Activated CD8-positive, alpha-beta memory T cell treated with anti-CD3 and anti-CD28 coated beads, Interleukin-2, amount 10 ng/mL, durations not matched to agents 7 days and 5 days (primary cell): ENCODE measurements around the gene TCF4. TPM values are rescaled to one million over a fixed set of nuclear protein-coding genes. Genes with fewer than 3 reads are reported as not detected.

Experiments used
- ATAC-seq: fragments of 150-1000 bp; cut with Tn5 transposase; one replicate; pipeline ENCODE4 v1.10.0; 2021; ENCODE audit warnings: moderate library complexity
- CTCF ChIA-PET: fragments of 350-600 bp; sonication (Branson Sonifier 250); formaldehyde crosslinking; loops from one replicate; lab custom pipeline; 2021; ENCODE audit warnings: antibody characterized with exemption; lab: Charles Lee
- DNase-seq: peaks from one replicate; pipeline ENCODE4 v3.0.0-alpha.2; 2020
- H3K27ac Mint-ChIP-seq: one replicate; pipeline ENCODE4 v1.8.0; 2021; ENCODE audit warnings: mild to moderate bottlenecking, mixed read lengths
- H3K27me3 Mint-ChIP-seq: one replicate; pipeline ENCODE4 v1.8.0; 2021; ENCODE audit warnings: mixed read lengths
- H3K36me3 Mint-ChIP-seq: one replicate; pipeline ENCODE4 v1.8.0; 2021; ENCODE audit warnings: mild to moderate bottlenecking, mixed read lengths
- H3K4me1 Mint-ChIP-seq: one replicate; pipeline ENCODE4 v1.8.0; 2021; ENCODE audit warnings: mixed read lengths
- H3K4me3 Mint-ChIP-seq: one replicate; pipeline ENCODE4 v1.8.0; 2021; ENCODE audit warnings: mild to moderate bottlenecking, moderate library complexity, mixed read lengths
- H3K9me3 Mint-ChIP-seq: one replicate; pipeline ENCODE4 v1.8.0; 2022; ENCODE audit warnings: low read depth, mixed read lengths
- total RNA-seq, 2 experiments: library from RNA; stranded (reverse); gene quantifications; one replicate each; pipeline ENCODE4 v1.2.3, GENCODE V29; 2021

TCF4 gene
- total RNA-seq, 2 experiments from 2014 or later: 1.2 to 2.0 TPM

GRCh38 chr18:55435592-55435991, 152.4 kb downstream of the TCF4 start:
- CTCF ChIA-PET: no interaction called here

DNA sequence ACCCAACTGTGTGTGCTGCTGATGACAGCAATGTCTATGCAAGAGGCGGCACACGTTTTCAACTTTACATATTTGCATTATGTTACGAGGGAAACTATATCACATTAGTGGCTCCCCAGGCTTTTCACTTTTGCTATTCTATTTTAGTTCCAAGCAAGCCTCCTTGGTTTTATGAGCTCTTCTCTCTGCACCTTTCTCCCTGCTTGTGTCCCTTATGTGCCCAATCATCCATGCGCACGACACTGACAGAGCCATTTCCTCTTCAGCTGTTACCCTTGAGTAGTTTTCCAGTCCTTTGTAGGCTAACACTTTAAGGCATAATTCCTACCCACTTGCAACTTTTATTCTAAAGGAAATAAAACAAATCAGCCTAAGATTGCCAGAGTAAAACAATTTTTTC, 154.3 kb downstream of the TCF4 start:
- CTCF ChIA-PET: no interaction called here
- Mint-ChIP-seq H3K27ac (no peak overlapping the region), H3K4me3 (no peak overlapping the region), H3K36me3 (no peaks in the 10 kb centered on the region), H3K27me3 (no peaks in the 10 kb centered on the region), H3K9me3 (no peaks in the 10 kb centered on the region), H3K4me1 (no peaks in the 10 kb centered on the region)
- no peak for DNase-seq
- ATAC-seq: no peak

More at GRCh38 chr18:55435592-55435991, 152.4 kb downstream of the TCF4 start:
- H3K4me3 Mint-ChIP-seq: no peak overlapping the region
- no peak overlapping the region for H3K27ac Mint-ChIP-seq
- H3K36me3 Mint-ChIP-seq: no peaks in the 10 kb centered on the region
- ATAC-seq (no peak), DNase-seq (no peak)
- H3K27me3 Mint-ChIP-seq: no peaks in the 10 kb centered on the region
- H3K9me3 Mint-ChIP-seq: no peaks in the 10 kb centered on the region
- no peaks in the 10 kb centered on the region for H3K4me1 Mint-ChIP-seq

DNA sequence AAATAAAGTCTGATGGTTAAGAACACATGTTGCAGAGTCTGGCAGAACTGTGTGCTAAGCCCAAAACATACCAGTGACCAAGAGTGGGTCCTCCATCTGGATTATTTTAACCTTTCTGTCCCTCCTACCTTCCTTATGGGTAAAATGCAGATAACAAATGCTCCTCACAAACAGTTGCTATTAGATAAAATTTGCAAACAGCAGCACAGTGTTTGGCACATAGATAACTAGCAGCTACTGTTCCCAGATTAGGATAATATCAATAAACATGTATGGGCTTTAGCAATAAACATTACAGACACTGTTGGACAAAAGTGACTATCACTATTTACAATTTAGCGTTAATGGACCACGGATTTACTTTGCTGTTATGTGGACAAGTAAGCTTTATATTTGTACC, 154.9 kb downstream of the TCF4 start:
- Mint-ChIP-seq H3K4me1 (no peaks in the 10 kb centered on the region), H3K36me3 (no peaks in the 10 kb centered on the region), H3K27ac (no peak overlapping the region), H3K4me3 (no peak overlapping the region), H3K9me3 (no peaks in the 10 kb centered on the region), H3K27me3 (no peaks in the 10 kb centered on the region)
- ATAC-seq: no peak
- CTCF ChIA-PET: no interaction called here
- DNase-seq: no peak

DNA sequence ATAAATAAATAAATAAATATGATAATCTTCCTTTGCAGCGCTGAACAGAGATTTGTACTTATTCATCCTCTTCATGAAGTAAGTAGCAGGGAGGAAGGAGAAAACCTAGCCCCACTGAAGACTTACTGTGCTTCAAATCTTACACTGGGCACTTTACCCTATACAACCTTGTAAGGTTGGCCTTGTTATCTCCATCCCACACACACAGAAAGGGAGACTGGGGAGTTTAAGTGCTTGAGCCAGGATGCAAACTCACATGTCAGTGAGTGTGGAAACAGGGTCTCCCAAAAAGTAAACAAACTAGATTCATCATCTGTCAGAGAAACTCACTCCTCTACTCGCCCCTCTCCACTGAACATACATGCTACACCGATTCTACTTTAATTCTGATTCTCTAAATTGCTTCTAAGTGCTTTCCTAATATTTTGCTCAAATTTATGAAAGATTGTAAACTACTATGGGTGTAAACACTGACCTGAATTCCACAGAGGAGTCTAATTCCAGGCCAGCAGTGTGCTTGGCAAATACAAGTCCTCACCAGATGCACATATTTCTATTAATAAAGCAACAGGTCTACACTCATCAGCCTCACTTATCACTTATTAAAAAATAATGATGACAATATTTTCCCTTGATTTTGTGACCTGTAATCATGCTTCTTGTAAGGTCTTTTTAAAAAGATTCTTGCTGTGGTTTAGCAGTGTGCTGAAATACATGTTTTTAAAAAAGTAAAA, 155.5 kb downstream of the TCF4 start:
- Mint-ChIP-seq H3K36me3 (no peaks in the 10 kb centered on the region), H3K4me1 (no peaks in the 10 kb centered on the region), H3K4me3 (no peak overlapping the region), H3K27ac (no peak overlapping the region), H3K27me3 (no peaks in the 10 kb centered on the region), H3K9me3 (no peaks in the 10 kb centered on the region)
- ATAC-seq: no peak
- no peak for DNase-seq
- CTCF ChIA-PET: no interaction called here

- Mint-ChIP-seq H3K4me3 (no peak overlapping the region), H3K27me3 (no peaks in the 10 kb centered on the region), H3K27ac (no peak overlapping the region), H3K9me3 (no peaks in the 10 kb centered on the region), H3K36me3 (no peaks in the 10 kb centered on the region), H3K4me1 (no peaks in the 10 kb centered on the region)
- no peak for ATAC-seq
- CTCF ChIA-PET: no interaction called here
- DNase-seq: no peak
Measured at GRCh38 chr18:55430026-55430425, 158.0 kb downstream of the TCF4 start.

DNA sequence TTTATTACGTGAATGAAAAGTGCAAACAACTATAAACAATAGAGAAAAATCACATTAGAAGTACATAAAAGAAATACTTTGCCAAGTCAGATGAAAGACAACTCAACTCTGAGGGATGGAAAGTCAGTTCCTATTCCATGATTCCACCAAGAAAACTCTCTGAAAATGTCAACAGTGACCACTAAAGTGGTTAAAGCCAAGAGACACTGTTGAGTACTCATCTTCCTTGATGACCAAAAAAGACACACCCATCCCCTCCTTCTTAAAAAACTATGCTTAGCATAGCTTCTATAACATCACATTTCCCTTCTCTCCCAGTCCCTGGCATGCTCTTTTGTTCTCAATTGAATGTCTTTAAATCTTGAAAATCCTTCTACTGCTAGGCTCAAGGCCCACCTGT, 160.0 kb downstream of the TCF4 start:
- H3K9me3 Mint-ChIP-seq: no peaks in the 10 kb centered on the region
- CTCF ChIA-PET: interaction anchor here (0.9 kb wide), 1 partner anchor 13 kb away, joined by 3 read pairs; no protein-coding TSS in a partner anchor
- H3K4me1 Mint-ChIP-seq: no peaks in the 10 kb centered on the region
- H3K36me3 Mint-ChIP-seq: no peaks in the 10 kb centered on the region
- no peaks in the 10 kb centered on the region for H3K27me3 Mint-ChIP-seq
- H3K4me3 Mint-ChIP-seq: no peak overlapping the region
- no peak overlapping the region for H3K27ac Mint-ChIP-seq
- no peak for DNase-seq
- no peak for ATAC-seq

- DNase-seq (no peak), ATAC-seq (no peak)
- peaks cover 2% of the 10 kb centered on the region for H3K27me3 Mint-ChIP-seq
- no peak overlapping the region for H3K4me3 Mint-ChIP-seq
- no peaks in the 10 kb centered on the region for H3K4me1 Mint-ChIP-seq
- no peaks in the 10 kb centered on the region for H3K36me3 Mint-ChIP-seq
- H3K9me3 Mint-ChIP-seq: no peaks in the 10 kb centered on the region
- CTCF ChIA-PET: no interaction called here
- H3K27ac Mint-ChIP-seq: no peak overlapping the region
Measured at GRCh38 chr18:55425698-55426097, 162.3 kb downstream of the TCF4 start.

GRCh38 chr18:55422456-55423180, 165.4 kb downstream of the TCF4 start:
- ATAC-seq (no peak), DNase-seq (no peak)
- Mint-ChIP-seq H3K9me3 (no peaks in the 10 kb centered on the region), H3K27ac (no peak overlapping the region), H3K36me3 (no peaks in the 10 kb centered on the region), H3K27me3 (peaks cover 2% of the 10 kb centered on the region), H3K4me3 (no peak overlapping the region), H3K4me1 (no peaks in the 10 kb centered on the region)
- CTCF ChIA-PET: no interaction called here

DNA sequence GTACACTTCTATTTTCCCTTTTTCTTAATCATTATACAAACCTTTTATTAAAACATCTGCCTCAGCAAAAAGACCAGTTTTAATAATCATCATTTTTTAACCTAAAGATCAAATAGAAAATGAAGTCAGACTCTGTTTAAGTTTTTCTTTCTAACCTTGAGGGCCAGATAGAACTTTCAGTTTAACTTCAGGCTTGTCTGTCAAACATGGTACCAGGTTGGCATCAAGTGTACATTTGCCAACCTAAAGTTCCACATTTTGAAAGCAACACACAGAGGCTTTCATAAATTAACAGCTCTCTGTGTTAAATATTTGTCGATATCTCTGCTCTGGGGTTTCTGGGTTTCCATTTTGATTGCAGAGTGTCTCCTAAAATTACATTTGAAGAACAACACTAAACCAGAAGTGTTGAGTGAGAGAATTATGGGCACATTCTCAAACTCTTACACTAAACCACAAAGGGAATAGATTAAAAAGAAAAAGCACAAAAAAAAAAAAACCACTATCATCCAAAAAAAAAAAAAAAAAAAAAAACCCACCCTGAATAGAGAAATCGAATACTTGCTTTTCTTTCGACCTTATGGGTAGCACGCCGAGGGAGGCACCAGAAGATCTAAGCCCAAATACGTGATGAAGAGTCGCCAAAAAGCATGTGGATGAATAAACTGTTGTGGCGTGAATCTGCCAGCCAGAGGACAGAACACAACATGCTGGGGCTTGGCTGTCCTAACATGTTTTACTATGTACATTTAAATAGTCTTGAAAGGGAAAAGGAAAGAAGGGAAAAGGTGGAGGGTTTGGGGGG, 166.2 kb downstream of the TCF4 start:
- Mint-ChIP-seq H3K27ac (no peak overlapping the region), H3K27me3 (peaks cover 2% of the 10 kb centered on the region), H3K9me3 (no peaks in the 10 kb centered on the region), H3K4me1 (no peaks in the 10 kb centered on the region), H3K4me3 (no peak overlapping the region), H3K36me3 (no peaks in the 10 kb centered on the region)
- CTCF ChIA-PET: no interaction called here
- DNase-seq: no peak
- ATAC-seq: no peak

- CTCF ChIA-PET: no interaction called here
- DNase-seq (no peak), ATAC-seq (no peak)
- Mint-ChIP-seq H3K4me3 (no peak overlapping the region), H3K27ac (no peak overlapping the region), H3K36me3 (no peaks in the 10 kb centered on the region), H3K27me3 (peaks cover 2% of the 10 kb centered on the region), H3K9me3 (no peaks in the 10 kb centered on the region), H3K4me1 (no peaks in the 10 kb centered on the region)
Measured at GRCh38 chr18:55421308-55421614, 166.7 kb downstream of the TCF4 start.

DNA sequence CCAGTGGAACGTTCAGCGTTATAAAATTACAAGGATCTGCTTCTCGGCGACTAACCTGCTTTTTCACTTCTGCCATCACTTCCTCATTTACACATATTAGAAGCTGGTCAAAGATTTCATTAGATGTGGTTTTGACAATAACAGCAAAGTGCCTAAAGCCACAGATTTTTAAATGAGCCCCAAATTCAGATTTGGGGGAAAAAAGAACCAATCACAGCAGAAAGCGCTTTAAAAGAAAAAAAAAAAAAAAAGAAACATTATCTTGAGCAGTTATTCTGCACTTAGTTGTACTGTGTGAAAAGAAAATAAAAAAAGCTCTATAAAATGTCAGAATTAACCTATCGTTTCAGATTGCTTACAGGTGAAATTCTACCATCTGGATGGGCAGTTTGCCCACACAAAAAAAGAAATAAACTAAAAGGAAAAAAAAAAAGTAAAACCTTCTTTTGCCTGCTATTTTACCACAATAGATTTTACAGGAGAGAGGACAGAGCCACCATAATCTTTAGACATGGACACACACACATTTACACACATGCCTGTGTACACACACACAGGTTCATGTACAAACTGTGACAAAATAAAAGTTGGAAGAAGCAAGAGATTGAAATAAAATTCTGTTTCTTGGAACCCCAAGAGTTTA, 167.2 kb downstream of the TCF4 start:
- CTCF ChIA-PET: no interaction called here
- no peak for ATAC-seq
- Mint-ChIP-seq H3K36me3 (no peaks in the 10 kb centered on the region), H3K4me1 (no peaks in the 10 kb centered on the region), H3K9me3 (no peaks in the 10 kb centered on the region), H3K27me3 (peaks cover 2% of the 10 kb centered on the region), H3K4me3 (no peak overlapping the region), H3K27ac (no peak overlapping the region)
- DNase-seq: no peak

GRCh38 chr18:55419947-55420664, 167.9 kb downstream of the TCF4 start:
- H3K4me1 Mint-ChIP-seq: no peaks in the 10 kb centered on the region
- no peaks in the 10 kb centered on the region for H3K9me3 Mint-ChIP-seq
- no peaks in the 10 kb centered on the region for H3K36me3 Mint-ChIP-seq
- H3K27me3 Mint-ChIP-seq: peaks cover 2% of the 10 kb centered on the region
- no peak for ATAC-seq
- no peak overlapping the region for H3K27ac Mint-ChIP-seq
- no peak for DNase-seq
- no peak overlapping the region for H3K4me3 Mint-ChIP-seq
- CTCF ChIA-PET: no interaction called here
